Osteoblast (primary cell): ENCODE data around the gene AZIN2. TPM values are rescaled to one million over a fixed set of nuclear protein-coding genes. Genes with fewer than 3 reads are reported as not detected.

Experiments used
- DNase-seq: peaks from one replicate; pipeline ENCODE4 v3.0.0; 2011; ENCODE audit warnings: low spot score, mixed read lengths; ENCODE audit not compliant: insufficient read length; ENCODE audit errors: missing footprints
- H2AFZ ChIP-seq: 2 replicates; pipeline ENCODE4 v1.6.0; 2011; ENCODE audit warnings: mild to moderate bottlenecking, low read length
- H3K27ac ChIP-seq: 2 replicates; pipeline ENCODE4 v1.5.1; 2011; ENCODE audit warnings: mild to moderate bottlenecking, low read depth, low read length, moderate library complexity
- H3K27me3 ChIP-seq: 2 replicates; pipeline ENCODE4 v1.6.0; 2012; ENCODE audit warnings: mild to moderate bottlenecking, control low read depth, inconsistent platforms, low read length, moderate library complexity; ENCODE audit not compliant: insufficient read depth
- H3K36me3 ChIP-seq: 2 replicates; pipeline ENCODE4 v1.5.1; 2011; ENCODE audit warnings: mild to moderate bottlenecking, low read length, control low read depth, moderate library complexity; ENCODE audit not compliant: insufficient read depth
- H3K4me1 ChIP-seq: 2 replicates; pipeline ENCODE4 v1.5.1; 2011; ENCODE audit warnings: mild to moderate bottlenecking, low read length, control low read depth, moderate library complexity; ENCODE audit not compliant: insufficient read depth
- H3K4me2 ChIP-seq: 2 replicates; pipeline ENCODE4 v1.6.0; 2011; ENCODE audit warnings: mild to moderate bottlenecking, low read length; ENCODE audit not compliant: insufficient read depth
- H3K4me3 ChIP-seq: fragments of 200-600 bp; sonication (generic); 3 replicates; pipeline ENCODE4 v1.5.1; 2012; ENCODE audit warnings: mild to moderate bottlenecking, low read length, inconsistent platforms; ENCODE audit not compliant: insufficient read depth
- H3K79me2 ChIP-seq: 2 replicates; pipeline ENCODE4 v1.6.0; 2012; ENCODE audit warnings: mild to moderate bottlenecking, low read length, control low read depth, inconsistent platforms; ENCODE audit not compliant: insufficient read depth
- H3K9me3 ChIP-seq: 2 replicates; pipeline ENCODE4 v1.5.1; 2011; ENCODE audit warnings: low read depth, low read length, control low read depth
- H4K20me1 ChIP-seq: 2 replicates; pipeline ENCODE4 v1.6.0; 2012; ENCODE audit warnings: mild to moderate bottlenecking, low read length, control low read depth; ENCODE audit not compliant: insufficient read depth
- total RNA-seq: library from RNA; depleted of rRNA; stranded (reverse); fragments of >200 nt; gene quantifications from 2 replicates; pipeline ENCODE4 v1.2.3, GENCODE V29; 2012
- TF ChIP-seq, protein P1 (sequence below): IDR thresholded peaks from 2 replicates; pipeline ENCODE4 v1.5.1; 2011; ENCODE audit warnings: mild to moderate bottlenecking, low read depth, low read length, moderate library complexity; ENCODE audit errors: extremely low read depth

AZIN2 gene
- total RNA-seq, 1 donor, result 18.8 TPM

DNA sequence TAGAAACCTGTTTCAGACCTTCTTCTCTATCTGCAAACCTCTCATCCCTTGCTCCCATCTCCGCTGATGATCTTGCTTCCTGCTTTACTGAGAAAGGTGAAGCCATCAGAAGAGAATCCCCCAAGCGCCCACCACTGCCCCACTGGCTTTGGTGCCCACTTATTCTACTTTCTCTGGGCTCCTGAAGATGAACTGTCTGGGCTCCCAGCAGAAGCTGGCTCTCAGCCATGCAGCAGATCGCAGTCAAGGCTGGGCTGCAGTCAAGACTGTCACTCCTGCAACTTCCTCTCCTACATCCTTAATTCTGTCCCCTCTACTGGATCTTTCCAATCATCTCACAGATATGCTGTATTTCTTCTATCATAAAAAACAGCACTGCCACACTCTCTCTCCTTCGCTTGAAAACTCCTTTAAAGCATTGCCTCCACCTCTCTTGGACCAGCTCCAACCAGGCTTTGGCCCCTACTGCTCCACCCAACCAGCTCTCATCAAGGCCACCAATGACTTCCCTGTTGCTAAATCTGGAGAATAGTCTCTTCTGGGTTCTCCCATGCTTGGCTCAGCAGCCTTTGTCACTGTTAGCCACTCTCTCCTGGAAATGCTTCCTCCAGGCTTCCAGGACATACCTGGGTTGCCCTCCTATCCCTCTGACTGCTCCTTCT, 75.1 kb downstream of the AZIN2 start:
- Histone ChIP-seq H3K4me3 (no peak overlapping the region), H3K4me1 (peaks cover 12% of the 10 kb centered on the region), H4K20me1 (no peaks in the 10 kb centered on the region), H2AFZ (no peak overlapping the region), H3K4me2 (no peak overlapping the region), H3K27me3 (no peaks in the 10 kb centered on the region), H3K27ac (no peak overlapping the region), H3K36me3 (peaks cover 33% of the 10 kb centered on the region), H3K9me3 (no peaks in the 10 kb centered on the region), H3K79me2 (no peaks in the 10 kb centered on the region)
- TF ChIP-seq, protein P1, sequence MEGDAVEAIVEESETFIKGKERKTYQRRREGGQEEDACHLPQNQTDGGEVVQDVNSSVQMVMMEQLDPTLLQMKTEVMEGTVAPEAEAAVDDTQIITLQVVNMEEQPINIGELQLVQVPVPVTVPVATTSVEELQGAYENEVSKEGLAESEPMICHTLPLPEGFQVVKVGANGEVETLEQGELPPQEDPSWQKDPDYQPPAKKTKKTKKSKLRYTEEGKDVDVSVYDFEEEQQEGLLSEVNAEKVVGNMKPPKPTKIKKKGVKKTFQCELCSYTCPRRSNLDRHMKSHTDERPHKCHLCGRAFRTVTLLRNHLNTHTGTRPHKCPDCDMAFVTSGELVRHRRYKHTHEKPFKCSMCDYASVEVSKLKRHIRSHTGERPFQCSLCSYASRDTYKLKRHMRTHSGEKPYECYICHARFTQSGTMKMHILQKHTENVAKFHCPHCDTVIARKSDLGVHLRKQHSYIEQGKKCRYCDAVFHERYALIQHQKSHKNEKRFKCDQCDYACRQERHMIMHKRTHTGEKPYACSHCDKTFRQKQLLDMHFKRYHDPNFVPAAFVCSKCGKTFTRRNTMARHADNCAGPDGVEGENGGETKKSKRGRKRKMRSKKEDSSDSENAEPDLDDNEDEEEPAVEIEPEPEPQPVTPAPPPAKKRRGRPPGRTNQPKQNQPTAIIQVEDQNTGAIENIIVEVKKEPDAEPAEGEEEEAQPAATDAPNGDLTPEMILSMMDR, result no peak
- peak; percentile 32 for DNase-seq

DNA sequence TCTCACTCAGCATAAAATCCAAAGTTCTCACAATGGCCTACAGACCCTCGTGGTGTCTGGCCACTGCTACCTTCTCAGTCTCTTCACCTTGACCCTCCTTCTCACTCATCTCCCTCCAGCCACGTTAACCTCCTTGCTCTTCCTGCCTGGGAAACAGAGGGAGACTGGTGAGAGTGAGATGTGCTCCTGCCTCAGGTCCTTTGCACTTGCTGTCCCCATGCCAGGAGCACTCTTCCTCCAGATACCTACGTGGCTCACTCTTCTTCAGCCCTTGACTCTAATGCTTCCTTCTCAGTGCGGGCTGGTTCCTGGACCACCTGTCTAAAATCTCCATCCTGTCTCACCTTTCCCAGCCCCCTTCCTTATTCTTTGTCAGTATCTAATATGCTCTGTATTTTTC, 76.2 kb downstream of the AZIN2 start:
- TF ChIP-seq, protein P1, result no peak
- Histone ChIP-seq H3K27ac (no peak overlapping the region), H3K4me2 (no peak overlapping the region), H3K9me3 (no peaks in the 10 kb centered on the region), H3K27me3 (no peaks in the 10 kb centered on the region), H2AFZ (no peak overlapping the region), H3K4me1 (peaks cover 12% of the 10 kb centered on the region), H3K36me3 (peaks cover 28% of the 10 kb centered on the region), H3K79me2 (no peaks in the 10 kb centered on the region), H3K4me3 (no peak overlapping the region), H4K20me1 (no peaks in the 10 kb centered on the region)
- DNase-seq, result no peak

DNA sequence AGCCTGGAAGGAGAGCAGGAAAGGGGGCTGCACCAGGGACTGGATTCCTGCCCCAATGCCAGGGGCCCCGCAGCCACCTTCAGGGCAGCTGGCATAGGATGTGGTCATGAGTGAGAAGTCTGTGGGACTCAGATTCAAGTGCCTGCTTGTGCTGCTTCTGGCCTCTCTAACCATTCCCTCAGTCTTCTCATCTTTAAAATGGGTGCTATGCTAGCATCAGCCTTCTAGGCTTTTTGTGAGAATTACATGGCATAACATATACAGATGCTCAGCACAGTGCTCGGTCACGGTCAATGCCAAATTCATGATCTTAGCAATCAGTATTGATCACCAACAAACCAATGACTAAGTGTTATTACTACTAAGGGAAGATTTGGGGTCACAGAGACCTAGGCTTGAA, 77.4 kb downstream of the AZIN2 start:
- TF ChIP-seq, protein P1, result no peak
- H3K9me3 ChIP-seq, result no peaks in the 10 kb centered on the region
- no peak overlapping the region for H3K4me2 ChIP-seq
- H3K4me3 ChIP-seq, result no peak overlapping the region
- no peaks in the 10 kb centered on the region for H3K79me2 ChIP-seq
- peaks cover 10% of the 10 kb centered on the region for H3K4me1 ChIP-seq
- H3K36me3 ChIP-seq, result peaks cover 31% of the 10 kb centered on the region
- no peaks in the 10 kb centered on the region for H3K27me3 ChIP-seq
- H3K27ac ChIP-seq, result no peak overlapping the region
- H2AFZ ChIP-seq, result no peak overlapping the region
- H4K20me1 ChIP-seq, result no peaks in the 10 kb centered on the region
- no peak for DNase-seq

DNA sequence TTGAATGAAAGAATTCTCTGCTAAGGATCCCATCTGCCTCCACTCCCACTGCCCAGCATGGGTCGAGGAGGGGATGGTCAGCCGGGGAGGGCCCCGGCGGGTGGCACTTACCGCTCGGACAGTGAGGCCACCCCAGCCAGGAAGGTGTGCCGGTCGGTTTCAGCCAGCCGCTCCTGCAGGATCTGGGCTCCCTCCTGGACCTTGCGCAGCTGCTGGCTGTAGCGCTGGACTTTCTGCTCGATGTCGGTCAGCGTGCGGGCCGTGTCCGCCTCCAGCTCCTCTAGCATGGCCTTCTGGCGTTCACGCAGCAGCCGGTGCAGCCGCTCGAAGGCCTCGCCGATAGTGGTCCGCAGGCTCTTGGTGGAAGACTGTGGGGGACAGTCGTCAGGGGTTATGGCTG, 78.6 kb downstream of the AZIN2 start:
- Histone ChIP-seq H3K79me2 (no peaks in the 10 kb centered on the region), H3K4me2 (no peak overlapping the region), H3K36me3 (peaks cover 31% of the 10 kb centered on the region), H3K4me1 (peaks cover 14% of the 10 kb centered on the region), H3K27me3 (no peaks in the 10 kb centered on the region), H3K27ac (no peak overlapping the region), H3K9me3 (no peaks in the 10 kb centered on the region), H2AFZ (no peak overlapping the region), H4K20me1 (no peaks in the 10 kb centered on the region), H3K4me3 (no peak overlapping the region)
- TF ChIP-seq, protein P1, result no peak
- DNase-seq, result no peak
